Activated CD4-positive, CD25-positive, alpha-beta regulatory T cell (primary cell): ENCODE data around the gene TCF3.

Source experiments
- DNase-seq, 4 experiments: peaks; one replicate each; lab custom pipeline; 2025; lab: John Stamatoyannopoulos, UW

The TCF3 gene

DNA sequence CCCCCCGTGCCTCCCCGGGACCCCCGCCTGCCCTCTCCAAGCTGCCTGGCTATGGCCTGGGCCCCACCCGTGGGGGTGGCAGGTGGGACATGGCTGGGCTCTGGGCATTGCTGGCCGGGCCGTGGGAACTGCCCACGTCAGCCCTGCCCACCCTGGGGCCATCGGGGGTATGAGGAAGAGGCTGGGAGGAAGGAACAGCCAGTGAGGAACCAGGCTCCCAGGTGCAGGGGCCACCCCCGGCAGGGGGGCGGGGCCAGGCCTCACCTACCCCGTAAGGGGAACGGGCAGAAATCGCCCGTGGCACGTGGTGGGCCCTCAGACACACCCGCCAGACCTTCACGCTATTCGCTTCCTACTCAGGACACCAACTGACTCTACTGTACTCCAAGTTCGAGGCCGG is 22.4 kb downstream of the TCF3 start:
- DNase-seq, result no peak

GRCh38 chr19:1629256-1629808 is 23.1 kb downstream of the TCF3 start:
- DNase-seq, result no peak

DNA sequence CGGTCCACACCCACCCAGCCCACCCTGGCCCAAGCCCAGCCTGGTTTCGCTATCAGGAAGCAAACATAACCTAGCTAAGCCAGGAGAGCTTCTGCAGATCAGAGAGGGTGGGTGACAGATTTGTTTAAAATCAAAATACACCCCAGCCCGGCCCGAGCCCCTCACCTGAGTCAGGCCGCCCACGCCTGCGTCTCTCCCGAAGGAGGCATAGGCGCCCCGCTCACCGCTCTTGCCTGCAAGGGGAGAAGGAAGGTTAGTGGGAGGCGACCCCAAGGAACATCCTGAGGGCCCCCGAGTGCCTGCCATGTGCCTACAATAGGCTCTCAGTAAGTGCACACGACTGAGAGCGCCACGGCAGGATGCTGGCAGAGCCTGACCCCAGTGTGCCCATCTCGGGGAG is 25.2 kb downstream of the TCF3 start:
- DNase-seq, result no peak

DNA sequence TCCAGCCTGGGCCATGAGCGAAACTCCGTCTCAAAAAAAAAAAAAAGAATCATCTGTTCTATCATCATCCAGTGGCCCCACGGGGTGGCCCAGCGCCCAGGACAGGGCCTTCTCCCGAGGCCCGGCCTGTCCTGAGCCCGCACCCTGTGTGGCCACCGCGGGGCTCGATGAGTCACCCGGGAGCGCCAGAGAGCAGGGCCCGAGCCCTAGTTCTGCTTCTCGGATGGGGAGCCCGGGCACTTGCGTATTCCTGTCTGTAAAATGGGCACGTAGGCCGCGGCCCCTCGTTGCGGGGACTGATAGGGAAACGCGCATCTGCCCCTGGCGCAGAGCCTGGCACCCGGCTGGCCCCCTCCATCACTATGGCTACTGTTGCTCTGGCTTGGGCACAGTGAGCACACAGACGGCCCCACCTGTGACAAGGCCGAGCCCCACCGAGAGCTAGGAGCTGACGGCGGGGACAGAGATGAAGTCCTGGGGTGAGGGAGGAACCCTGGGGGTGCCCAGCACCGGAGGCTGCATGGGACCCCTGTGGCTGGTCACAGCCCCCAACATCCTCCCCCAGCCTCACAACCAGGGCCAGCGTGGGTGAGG is 25.9 kb downstream of the TCF3 start:
- no peak for DNase-seq

DNA sequence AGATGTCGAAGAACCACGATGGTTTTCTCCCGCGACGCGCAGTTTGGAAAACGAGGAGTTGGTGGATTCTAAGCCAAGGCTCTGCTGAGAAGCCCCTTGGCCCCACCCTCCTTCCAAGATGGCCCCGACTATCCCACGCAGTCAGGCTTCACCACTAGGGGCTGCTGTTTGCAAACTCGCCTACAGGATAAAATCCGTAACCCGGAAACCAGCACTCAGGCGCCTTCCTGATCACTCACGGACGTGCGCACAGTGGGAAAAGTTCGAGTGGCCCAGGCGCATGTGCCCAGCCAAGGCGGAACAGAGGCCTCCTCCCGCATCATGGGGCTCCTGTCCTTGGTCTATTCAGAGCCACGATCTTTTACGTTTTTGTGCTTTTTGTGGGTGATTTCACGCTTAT is 28.0 kb downstream of the TCF3 start:
- peak in 1 of 4 experiments; percentile 22 for DNase-seq

- DNase-seq, result no peak
Observed at GRCh38 chr19:1622541-1622940, 29.9 kb downstream of the TCF3 start.

DNA sequence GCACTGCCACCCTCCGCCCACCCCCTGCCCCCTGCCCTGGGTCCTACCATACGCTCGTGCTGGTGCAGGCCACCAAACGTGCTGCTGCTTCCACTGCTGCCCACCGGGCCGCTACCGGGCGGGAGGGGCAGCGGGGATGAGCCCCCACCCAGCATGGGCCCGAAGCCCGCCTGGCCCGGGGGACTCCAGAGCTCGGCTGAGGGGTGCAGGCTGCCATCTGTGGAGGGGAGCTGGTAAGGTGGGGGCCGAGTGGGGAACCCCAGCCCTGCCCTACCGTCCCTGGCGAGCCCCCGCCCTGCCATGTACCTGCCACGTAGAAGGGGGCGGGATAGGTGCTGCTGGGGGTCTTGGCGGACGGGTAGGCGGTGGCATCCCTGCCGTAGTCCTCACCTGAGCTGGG is 30.4 kb downstream of the TCF3 start:
- no peak for DNase-seq

GRCh38 chr19:1621574-1621973 is 30.8 kb downstream of the TCF3 start:
- DNase-seq, result no peak

- no peak for DNase-seq
Observed at GRCh38 chr19:1621021-1621420, 31.4 kb downstream of the TCF3 start.

DNA sequence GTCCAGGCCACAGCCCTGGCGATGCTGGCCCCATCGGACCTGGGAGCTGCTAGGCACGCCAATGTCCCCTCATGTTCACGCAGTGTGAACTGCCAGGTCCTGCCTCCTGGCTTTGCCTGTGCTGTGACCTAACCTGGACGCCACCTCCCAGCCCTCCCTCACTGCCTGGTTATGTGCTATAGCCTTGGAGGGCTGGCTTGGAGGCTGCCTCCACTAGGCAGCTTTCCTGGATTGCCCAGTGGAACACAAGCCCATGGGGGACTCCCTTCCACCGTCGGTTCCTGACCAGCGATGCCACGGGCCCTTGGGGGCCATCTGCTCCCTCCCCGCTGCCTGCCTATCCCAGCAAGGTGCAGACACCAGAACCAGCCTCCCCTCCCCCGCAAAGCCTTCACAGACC is 31.9 kb downstream of the TCF3 start:
- no peak for DNase-seq

DNA sequence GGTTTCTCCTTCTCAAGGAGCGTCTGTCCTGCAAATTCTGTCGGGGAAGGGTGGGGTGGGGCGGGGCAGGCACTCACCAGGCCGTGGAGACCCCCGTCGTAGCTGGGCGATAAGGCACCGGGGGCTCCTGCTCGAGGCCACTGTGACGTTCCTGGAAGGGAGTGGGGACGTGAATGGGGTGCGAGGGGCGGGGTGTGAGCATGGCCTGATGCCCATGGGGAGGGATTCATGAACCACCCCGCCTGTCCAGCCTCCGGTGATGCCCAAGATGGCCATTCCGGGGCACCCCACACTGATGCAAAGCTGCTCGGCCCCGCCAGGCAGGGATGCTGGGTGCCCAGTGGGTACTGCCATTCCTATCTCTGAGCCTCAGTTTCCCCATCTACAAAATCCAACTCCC is 32.7 kb downstream of the TCF3 start:
- no peak for DNase-seq

GRCh38 chr19:1619094-1619439 is 33.3 kb downstream of the TCF3 start:
- no peak for DNase-seq

- DNase-seq, result no peak
Observed at GRCh38 chr19:1618157-1619093, 34.0 kb downstream of the TCF3 start.

DNA sequence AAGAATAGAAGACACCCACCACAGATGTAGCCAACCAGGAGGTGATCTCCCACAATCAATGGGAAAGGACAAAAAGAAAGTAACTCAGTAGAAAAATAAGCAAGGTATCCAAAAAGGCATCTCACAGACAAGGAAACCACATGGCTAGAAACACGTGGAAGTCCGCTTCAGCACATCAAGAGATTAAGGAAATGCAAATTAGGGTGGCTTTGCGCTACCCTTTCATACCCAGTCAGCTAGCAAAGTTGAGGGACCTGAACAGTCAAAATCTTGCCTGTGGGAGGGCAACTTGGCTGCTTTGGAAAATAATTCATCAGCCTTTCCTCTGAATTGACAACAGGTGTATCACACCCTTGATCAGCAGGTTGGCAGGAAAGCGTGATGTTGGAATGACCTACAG is 35.5 kb downstream of the TCF3 start:
- DNase-seq, result no peak

DNA sequence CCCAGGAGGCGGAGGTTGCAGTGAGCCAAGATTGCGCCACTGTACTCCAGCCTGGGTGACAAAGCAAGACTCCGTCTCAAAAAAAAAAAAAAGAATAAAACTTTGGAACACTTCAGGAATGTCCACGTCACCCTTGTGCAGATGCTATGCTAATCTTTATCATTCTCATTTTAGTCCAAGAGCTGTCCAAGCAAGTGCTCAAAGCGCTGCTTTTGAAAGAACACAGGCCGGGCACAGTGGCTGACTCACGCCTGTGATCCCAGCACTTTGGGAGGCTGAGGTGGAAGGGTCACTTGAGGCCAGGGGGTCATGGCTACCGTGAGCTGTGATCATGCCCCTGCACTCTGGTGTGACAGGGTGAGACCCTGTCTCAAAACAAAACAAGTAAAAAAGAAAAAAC is 36.0 kb downstream of the TCF3 start:
- no peak for DNase-seq

- no peak for DNase-seq
Observed at GRCh38 chr19:1615156-1615765, 37.2 kb downstream of the TCF3 start.

DNA sequence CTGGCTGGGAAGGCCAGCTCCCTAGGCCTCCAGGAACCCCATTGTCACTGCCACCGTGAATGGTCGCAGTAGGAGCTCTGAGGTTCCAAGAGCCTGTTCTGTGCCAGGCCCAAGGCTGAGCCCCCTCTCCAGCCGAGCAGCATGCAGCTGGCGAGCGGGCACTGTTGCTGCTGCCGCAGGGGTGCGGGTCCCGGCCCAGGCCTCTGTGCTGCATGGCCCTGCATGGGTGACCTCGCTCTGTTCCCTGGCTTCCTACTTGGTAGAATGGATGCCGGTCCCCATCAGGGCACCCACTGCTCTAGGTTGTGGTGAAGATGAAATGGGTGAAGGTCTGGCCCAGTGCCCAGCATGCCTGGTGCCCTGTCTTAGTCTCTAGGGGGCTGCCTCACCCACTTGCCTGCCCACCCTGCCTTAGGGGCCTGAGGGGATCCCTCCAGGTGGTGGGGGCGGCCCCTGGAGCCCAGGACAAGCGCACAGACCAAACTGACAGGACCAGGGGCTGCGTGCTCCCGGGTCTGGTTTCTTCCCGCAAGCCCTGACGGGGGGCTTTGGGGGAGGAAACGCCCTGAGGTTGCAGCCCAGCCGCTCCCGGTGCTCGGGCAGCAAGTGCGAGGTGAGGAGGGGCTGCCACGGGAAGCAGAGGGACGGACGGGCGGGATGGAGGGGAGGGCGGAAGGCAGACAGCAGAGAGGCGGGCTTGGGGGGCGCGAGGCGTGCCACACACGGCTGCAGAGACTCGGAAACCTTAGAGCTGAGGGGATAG is 38.4 kb downstream of the TCF3 start:
- DNase-seq, result no peak

GRCh38 chr19:1613146-1613545 is 39.3 kb downstream of the TCF3 start:
- no peak for DNase-seq

GRCh38 chr19:1612114-1613086 is 40.0 kb downstream of the TCF3 start:
- no peak for DNase-seq

DNA sequence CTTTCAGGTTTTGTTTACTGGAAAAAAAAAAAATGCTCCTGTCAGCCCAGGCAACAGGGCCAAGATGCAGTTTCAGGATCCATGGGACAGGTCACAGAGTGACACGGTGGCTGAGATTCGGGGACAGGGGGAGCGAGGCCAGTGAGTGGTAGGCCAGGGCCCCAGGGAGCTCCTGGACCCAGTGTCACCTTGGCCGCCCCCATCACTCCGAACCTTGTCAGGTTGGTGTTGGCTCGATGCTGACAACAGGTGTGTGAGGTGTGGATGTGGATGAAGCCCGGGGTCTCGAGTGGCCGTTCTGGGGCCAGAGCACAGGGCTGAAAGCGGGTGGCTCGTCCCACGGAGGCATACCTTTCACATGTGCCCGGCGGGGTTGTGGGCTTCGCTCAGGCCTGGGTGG is 41.1 kb downstream of the TCF3 start:
- no peak for DNase-seq

GRCh38 chr19:1610579-1610978 is 41.8 kb downstream of the TCF3 start:
- DNase-seq, result no peak
